ENCODE measurements around the gene IKZF2.
A peak's percentile ranks its signal among the peaks of the same experiment; 100 is the strongest.

Gene IKZF2

GRCh38 chr2:213151437-213152064 is at the start of gene IKZF2:
IKZF2 (minus strand) TSS chr2:213151612; CDS start chr2:213148629, 2,983 bp downstream.
- Histone ChIP-seq H3K4me1 (ENCODE audit: control insufficient read depth, insufficient read depth, low read length, unreplicated experiment) (peaks cover 20% of the 10 kb centered on the region), H3K27ac (ENCODE audit: low read depth, low read length) (peak within 1 kb of the TSS; percentile 85), H3K36me3 (ENCODE audit: insufficient read depth, low read length) (no peaks in the 10 kb centered on the region), H3K4me3 (ENCODE audit: low read depth, low read length) (peak within 1 kb of the TSS; percentile 95), H2AFZ (ENCODE audit: low read length, unreplicated experiment) (peak within 1 kb of the TSS; percentile 96), H3K27me3 (ENCODE audit: insufficient read depth, low read length) (no peaks in the 10 kb centered on the region), H3K79me2 (ENCODE audit: control insufficient read depth, insufficient read depth, low read length, unreplicated experiment) (peaks cover 42% of the 10 kb centered on the region)

- Histone ChIP-seq H3K27me3 (ENCODE audit: insufficient read depth, low read length) (no peaks in the 10 kb centered on the region), H2AFZ (ENCODE audit: low read length, unreplicated experiment) (no peak overlapping the region), H3K4me1 (ENCODE audit: control insufficient read depth, insufficient read depth, low read length, unreplicated experiment) (no peaks in the 10 kb centered on the region), H3K36me3 (ENCODE audit: insufficient read depth, low read length) (no peaks in the 10 kb centered on the region), H3K27ac (ENCODE audit: low read depth, low read length) (no peak overlapping the region), H3K4me3 (ENCODE audit: low read depth, low read length) (no peak overlapping the region), H3K79me2 (ENCODE audit: control insufficient read depth, insufficient read depth, low read length, unreplicated experiment) (no peaks in the 10 kb centered on the region)
These were observed 48.5 kb upstream of the IKZF2 start for GRCh38 chr2:213199871-213200270.

- peak overlapping the region; percentile 20 for H2AFZ ChIP-seq (ENCODE audit: low read length, unreplicated experiment)
- no peaks in the 10 kb centered on the region for H3K36me3 ChIP-seq (ENCODE audit: insufficient read depth, low read length)
- H3K79me2 ChIP-seq (ENCODE audit: control insufficient read depth, insufficient read depth, low read length, unreplicated experiment) = no peaks in the 10 kb centered on the region
- no peak overlapping the region for H3K27ac ChIP-seq (ENCODE audit: low read depth, low read length)
- no peaks in the 10 kb centered on the region for H3K27me3 ChIP-seq (ENCODE audit: insufficient read depth, low read length)
- H3K4me3 ChIP-seq (ENCODE audit: low read depth, low read length) = no peak overlapping the region
- H3K4me1 ChIP-seq (ENCODE audit: control insufficient read depth, insufficient read depth, low read length, unreplicated experiment) = peaks cover 17% of the 10 kb centered on the region
These were observed 37.8 kb upstream of the IKZF2 start for GRCh38 chr2:213189001-213189899.

GRCh38 chr2:213188533-213188867 is 37.1 kb upstream of the IKZF2 start:
- Histone ChIP-seq H3K27me3 (ENCODE audit: insufficient read depth, low read length) (no peaks in the 10 kb centered on the region), H2AFZ (ENCODE audit: low read length, unreplicated experiment) (no peak overlapping the region), H3K27ac (ENCODE audit: low read depth, low read length) (0 out of 2 replicates have a peak overlapping the region, but pooled peaks have one; percentile 23), H3K79me2 (ENCODE audit: control insufficient read depth, insufficient read depth, low read length, unreplicated experiment) (no peaks in the 10 kb centered on the region), H3K36me3 (ENCODE audit: insufficient read depth, low read length) (no peaks in the 10 kb centered on the region), H3K4me3 (ENCODE audit: low read depth, low read length) (no peak overlapping the region), H3K4me1 (ENCODE audit: control insufficient read depth, insufficient read depth, low read length, unreplicated experiment) (peaks cover 17% of the 10 kb centered on the region)

- Histone ChIP-seq H3K4me3 (ENCODE audit: low read depth, low read length) (no peak overlapping the region), H3K79me2 (ENCODE audit: control insufficient read depth, insufficient read depth, low read length, unreplicated experiment) (no peaks in the 10 kb centered on the region), H3K4me1 (ENCODE audit: control insufficient read depth, insufficient read depth, low read length, unreplicated experiment) (peaks cover 17% of the 10 kb centered on the region), H2AFZ (ENCODE audit: low read length, unreplicated experiment) (peak overlapping the region; percentile 57), H3K27ac (ENCODE audit: low read depth, low read length) (peak overlapping the region; percentile 23; the same call in 1 of the 2 replicates), H3K36me3 (ENCODE audit: insufficient read depth, low read length) (no peaks in the 10 kb centered on the region), H3K27me3 (ENCODE audit: insufficient read depth, low read length) (no peaks in the 10 kb centered on the region)
These were observed 36.6 kb upstream of the IKZF2 start for GRCh38 chr2:213187833-213188532.

GRCh38 chr2:213187386-213187785 is 36.0 kb upstream of the IKZF2 start:
- H3K36me3 ChIP-seq (ENCODE audit: insufficient read depth, low read length) = no peaks in the 10 kb centered on the region
- H3K27ac ChIP-seq (ENCODE audit: low read depth, low read length) = no peak overlapping the region; the same call in 1 of the 2 replicates
- H3K27me3 ChIP-seq (ENCODE audit: insufficient read depth, low read length) = no peaks in the 10 kb centered on the region
- no peaks in the 10 kb centered on the region for H3K79me2 ChIP-seq (ENCODE audit: control insufficient read depth, insufficient read depth, low read length, unreplicated experiment)
- peak overlapping the region; percentile 81 for H2AFZ ChIP-seq (ENCODE audit: low read length, unreplicated experiment)
- H3K4me1 ChIP-seq (ENCODE audit: control insufficient read depth, insufficient read depth, low read length, unreplicated experiment) = peaks cover 17% of the 10 kb centered on the region
- peak overlapping the region; percentile 24; the same call in 1 of the 2 replicates for H3K4me3 ChIP-seq (ENCODE audit: low read depth, low read length)

- Histone ChIP-seq H3K4me3 (ENCODE audit: low read depth, low read length) (no peak overlapping the region), H2AFZ (ENCODE audit: low read length, unreplicated experiment) (no peak overlapping the region), H3K27ac (ENCODE audit: low read depth, low read length) (no peak overlapping the region), H3K27me3 (ENCODE audit: insufficient read depth, low read length) (no peaks in the 10 kb centered on the region), H3K4me1 (ENCODE audit: control insufficient read depth, insufficient read depth, low read length, unreplicated experiment) (peaks cover 17% of the 10 kb centered on the region), H3K36me3 (ENCODE audit: insufficient read depth, low read length) (no peaks in the 10 kb centered on the region), H3K79me2 (ENCODE audit: control insufficient read depth, insufficient read depth, low read length, unreplicated experiment) (no peaks in the 10 kb centered on the region)
These were observed 33.9 kb upstream of the IKZF2 start for GRCh38 chr2:213185147-213185822.

- Histone ChIP-seq H3K79me2 (ENCODE audit: control insufficient read depth, insufficient read depth, low read length, unreplicated experiment) (no peaks in the 10 kb centered on the region), H3K27me3 (ENCODE audit: insufficient read depth, low read length) (no peaks in the 10 kb centered on the region)
These were observed 30.3 kb upstream of the IKZF2 start for GRCh38 chr2:213181712-213182111.

GRCh38 chr2:213177679-213178078 is 26.3 kb upstream of the IKZF2 start:
- Histone ChIP-seq H3K27ac (ENCODE audit: low read depth, low read length) (no peak overlapping the region), H2AFZ (ENCODE audit: low read length, unreplicated experiment) (no peak overlapping the region), H3K79me2 (ENCODE audit: control insufficient read depth, insufficient read depth, low read length, unreplicated experiment) (no peaks in the 10 kb centered on the region), H3K27me3 (ENCODE audit: insufficient read depth, low read length) (no peaks in the 10 kb centered on the region), H3K36me3 (ENCODE audit: insufficient read depth, low read length) (no peaks in the 10 kb centered on the region), H3K4me1 (ENCODE audit: control insufficient read depth, insufficient read depth, low read length, unreplicated experiment) (no peaks in the 10 kb centered on the region), H3K4me3 (ENCODE audit: low read depth, low read length) (no peak overlapping the region)

More at GRCh38 chr2:213181712-213182111, 30.3 kb upstream of the IKZF2 start:
- no peak overlapping the region for H3K4me3 ChIP-seq (ENCODE audit: low read depth, low read length)
- H3K36me3 ChIP-seq (ENCODE audit: insufficient read depth, low read length) = no peaks in the 10 kb centered on the region
- no peak overlapping the region for H2AFZ ChIP-seq (ENCODE audit: low read length, unreplicated experiment)
- no peak overlapping the region for H3K27ac ChIP-seq (ENCODE audit: low read depth, low read length)
- H3K4me1 ChIP-seq (ENCODE audit: control insufficient read depth, insufficient read depth, low read length, unreplicated experiment) = peaks cover 4% of the 10 kb centered on the region

- no peak overlapping the region for H3K4me3 ChIP-seq (ENCODE audit: low read depth, low read length)
- no peaks in the 10 kb centered on the region for H3K36me3 ChIP-seq (ENCODE audit: insufficient read depth, low read length)
- H3K27ac ChIP-seq (ENCODE audit: low read depth, low read length) = no peak overlapping the region
- no peaks in the 10 kb centered on the region for H3K4me1 ChIP-seq (ENCODE audit: control insufficient read depth, insufficient read depth, low read length, unreplicated experiment)
- H2AFZ ChIP-seq (ENCODE audit: low read length, unreplicated experiment) = no peak overlapping the region
- H3K79me2 ChIP-seq (ENCODE audit: control insufficient read depth, insufficient read depth, low read length, unreplicated experiment) = no peaks in the 10 kb centered on the region
- no peaks in the 10 kb centered on the region for H3K27me3 ChIP-seq (ENCODE audit: insufficient read depth, low read length)
These were observed 24.3 kb upstream of the IKZF2 start for GRCh38 chr2:213175673-213176247.
